NCI-H146 treated with DMSO at 0.1 percent for 48 hours (cell line): ENCODE data around the gene RBFOX2.
A peak's percentile ranks its signal among the peaks of the same experiment; 100 is the strongest.
"Not testable (repeated sequence)": the region's sequence is repeated elsewhere in the genome, so short reads cannot be mapped to it uniquely, and the experiment has no call there.

ENCODE experiments used
- DNase-seq: peaks from one replicate; lab custom pipeline; 2025; ENCODE audit not compliant: unreplicated experiment; lab: John Stamatoyannopoulos, UW

Gene RBFOX2

DNA sequence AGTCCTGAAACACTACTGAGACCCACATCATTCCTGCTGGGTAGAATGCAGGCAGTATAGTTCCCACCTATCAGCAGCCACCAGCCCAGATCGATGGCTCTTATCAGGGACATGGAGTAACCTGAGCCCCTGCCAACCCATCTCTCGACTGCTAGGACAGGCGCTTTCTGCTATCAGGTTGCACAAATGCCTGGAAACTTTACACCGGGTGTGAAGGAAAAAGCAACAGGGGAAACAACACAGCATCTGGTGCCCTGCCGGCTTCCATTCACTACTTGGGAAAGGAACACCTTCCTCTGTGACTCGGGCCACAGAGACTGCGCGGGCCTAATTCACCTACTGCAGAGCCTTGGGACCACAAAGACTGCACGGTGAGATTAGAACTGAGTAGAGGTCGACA lies 18.5 kb downstream of the RBFOX2 start:
- peak; percentile 84 for DNase-seq

DNA sequence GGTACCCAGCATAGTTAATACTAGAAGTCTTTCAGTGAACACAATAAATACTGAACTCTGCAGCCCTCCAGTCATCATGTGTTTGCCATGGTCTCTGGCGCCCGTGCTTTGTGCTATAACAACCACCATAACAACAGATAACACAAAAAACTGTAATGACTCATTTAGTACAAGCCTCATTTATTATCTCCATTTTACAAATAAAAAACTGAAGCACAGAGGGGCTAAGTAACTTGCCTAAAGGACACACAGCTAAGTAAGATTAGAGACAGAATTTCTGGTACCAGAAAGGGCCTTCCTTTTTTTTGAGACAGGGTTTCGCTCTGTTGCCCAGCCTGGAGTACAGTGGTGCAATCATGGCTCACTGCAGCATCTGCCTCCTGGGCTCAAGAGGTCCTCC lies 19.5 kb downstream of the RBFOX2 start:
- DNase-seq = no peak

DNA sequence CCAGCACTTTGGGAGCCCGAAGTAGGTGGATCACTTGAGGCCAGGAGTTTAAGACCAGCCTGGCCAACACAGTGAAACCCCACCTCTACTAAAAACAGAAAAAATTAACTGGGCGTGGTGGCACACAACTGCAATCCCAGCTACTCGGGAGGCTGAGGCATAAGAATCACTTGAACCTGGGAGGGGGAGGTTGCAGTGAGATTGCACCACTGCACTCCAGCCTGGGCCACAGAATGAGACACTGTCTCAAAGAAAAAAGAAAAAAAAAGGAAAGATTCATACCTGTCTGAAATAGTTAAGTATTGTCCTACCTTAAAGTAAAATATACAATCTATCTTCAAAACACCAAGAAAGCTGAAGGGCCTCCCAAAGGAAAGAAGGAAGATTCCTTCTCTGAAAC lies 20.1 kb downstream of the RBFOX2 start:
- no peak for DNase-seq

DNA sequence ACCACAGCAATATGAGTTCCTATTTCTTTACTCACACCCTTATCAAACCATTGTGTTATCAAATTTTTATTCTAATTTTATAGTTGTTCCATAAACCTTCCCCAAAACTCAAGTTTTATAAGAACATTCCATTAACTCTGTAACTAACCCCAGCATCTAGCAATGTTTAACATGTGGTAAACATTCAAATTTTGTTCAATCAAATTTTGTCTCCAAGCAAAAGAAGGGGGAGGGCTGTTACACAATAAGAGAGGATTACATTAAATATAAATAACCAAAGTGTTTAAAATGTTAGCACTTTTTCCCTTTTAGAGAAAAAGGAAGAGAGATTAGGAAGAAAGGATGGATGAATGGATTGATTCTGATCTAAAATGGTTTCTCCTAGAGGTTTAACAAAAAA lies 20.5 kb downstream of the RBFOX2 start:
- DNase-seq = no peak

DNA sequence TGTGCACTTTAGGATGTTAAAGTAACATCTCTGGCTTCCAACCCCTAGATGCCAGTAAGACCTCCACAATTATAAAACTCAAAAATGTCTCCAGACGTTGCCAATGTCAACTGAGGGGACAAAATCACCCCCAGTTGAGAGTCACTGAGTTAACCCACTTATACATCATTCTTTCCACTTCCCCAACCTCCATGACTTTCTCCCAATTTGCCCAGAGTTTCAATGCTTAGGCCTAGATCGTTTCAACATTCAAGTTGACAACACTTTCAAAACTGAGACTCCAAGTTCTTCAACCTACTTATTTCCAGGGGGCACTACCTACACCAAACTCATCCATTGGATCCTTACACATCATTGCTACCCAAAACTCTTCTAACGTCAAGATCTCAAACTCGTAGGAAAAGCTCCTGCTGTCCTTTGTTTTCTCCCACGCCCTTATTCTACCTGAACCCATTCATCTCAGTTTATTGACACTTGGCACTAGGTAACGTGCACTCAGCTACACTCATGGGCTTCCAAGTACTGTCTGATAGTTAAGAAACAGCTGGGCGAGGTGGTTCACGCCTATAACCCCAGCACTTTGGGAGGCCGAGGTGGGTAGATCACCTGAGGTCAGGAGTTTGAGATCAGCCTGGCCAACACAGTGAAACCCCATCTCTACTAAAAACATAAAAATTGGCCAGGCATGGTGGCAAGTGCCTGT lies 24.5 kb downstream of the RBFOX2 start:
- no peak for DNase-seq

DNA sequence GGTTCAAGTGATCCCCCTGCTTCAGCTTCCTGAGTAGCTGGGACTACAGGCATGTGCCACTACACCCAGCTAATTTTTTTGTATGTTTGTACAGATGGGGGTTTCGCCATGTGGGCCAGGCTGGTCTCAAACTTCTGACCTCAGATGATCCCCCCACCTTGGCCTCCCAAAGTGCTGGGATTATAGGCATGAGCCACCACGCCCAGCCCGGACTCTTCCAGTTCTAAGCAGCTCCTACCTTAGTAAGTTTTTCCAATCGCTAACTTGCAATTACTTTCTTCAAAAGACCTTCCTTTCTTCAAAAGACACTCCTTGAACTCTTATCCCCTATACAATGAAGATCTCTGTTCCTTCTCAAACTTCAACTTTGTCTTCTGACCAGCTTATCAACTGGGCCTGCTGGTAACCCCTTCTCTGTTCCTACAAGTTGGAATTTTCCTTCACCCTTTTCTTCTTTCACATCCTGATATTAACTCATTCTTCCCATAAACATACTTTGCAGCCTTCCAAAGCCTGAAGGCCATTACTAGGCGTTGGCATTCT lies 25.8 kb downstream of the RBFOX2 start:
- DNase-seq = no peak

DNA sequence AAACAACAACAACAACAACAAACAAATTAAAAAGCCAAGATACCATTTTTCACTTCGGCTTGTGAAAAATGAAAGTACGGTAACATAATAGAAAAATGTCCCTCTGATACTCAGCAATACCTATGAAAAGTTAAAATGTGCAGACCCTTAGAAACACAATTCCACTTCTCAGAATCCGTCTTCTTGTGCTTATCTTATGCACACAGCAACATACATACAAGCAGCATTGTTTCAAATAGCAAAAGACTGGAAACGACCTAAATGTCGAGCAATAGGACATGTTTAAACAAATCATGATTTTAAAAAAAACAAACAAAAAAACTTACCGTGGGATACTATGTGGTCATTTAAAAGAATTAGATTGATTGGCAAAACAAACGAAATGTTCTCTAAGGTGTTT lies 26.5 kb downstream of the RBFOX2 start:
- DNase-seq = no peak

DNA sequence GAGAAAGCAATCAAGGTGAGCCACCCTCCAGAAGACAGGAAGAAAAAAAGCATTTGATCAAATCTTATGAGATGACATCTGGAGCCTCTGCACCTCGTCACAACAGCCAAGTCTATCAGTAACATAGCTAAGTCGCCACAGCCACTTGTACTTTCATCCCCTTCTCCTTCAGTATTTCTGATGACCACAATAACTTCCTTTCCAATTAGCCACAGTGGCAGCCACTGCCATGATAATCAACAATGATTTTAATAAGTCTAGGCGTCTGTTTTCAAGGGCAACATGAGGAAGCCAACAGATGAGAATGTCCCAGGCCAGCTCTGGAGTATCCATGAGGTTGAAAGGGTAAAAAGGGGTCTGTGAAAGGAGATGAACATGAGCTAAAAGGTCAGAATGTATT lies 29.9 kb downstream of the RBFOX2 start:
- no peak for DNase-seq

DNA sequence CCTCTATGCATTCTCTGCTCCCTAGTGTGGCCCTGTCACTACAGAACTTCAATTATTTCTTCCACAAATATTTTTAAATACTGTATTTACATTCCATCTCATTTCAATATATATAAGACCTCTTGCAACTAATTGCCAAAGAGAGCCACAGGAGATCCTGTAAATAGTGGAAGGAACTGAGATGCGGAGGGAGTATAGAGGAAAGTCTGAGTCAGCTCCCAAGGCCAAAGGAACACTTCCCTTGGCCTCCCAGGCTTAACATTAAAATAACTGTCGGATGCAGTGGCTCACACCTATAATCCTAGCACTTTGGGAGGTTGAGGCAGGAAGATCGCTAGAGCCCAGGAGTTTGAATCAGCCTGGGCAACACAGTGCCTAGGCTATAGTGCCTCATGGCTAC lies 31.2 kb downstream of the RBFOX2 start:
- no peak for DNase-seq

DNA sequence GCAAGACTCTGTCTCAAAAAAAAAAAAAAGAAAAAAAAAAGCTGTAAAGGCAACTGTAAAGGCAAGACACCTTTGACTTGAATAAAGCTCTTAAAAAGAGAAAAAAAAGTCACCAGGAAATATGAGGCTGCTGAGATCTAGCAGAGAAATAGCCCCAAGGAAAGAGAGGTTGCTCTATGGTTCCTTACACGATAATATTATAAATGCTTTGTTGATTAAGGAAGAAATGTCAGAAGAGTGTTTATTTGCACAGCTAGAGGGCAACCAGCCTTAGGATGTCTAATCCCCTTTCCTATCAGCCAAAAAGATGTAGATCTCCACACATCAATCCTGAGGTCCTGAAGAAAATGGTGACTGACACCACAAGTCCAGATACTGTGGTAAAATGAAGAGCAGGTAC lies 32.0 kb downstream of the RBFOX2 start:
- DNase-seq = no peak

DNA sequence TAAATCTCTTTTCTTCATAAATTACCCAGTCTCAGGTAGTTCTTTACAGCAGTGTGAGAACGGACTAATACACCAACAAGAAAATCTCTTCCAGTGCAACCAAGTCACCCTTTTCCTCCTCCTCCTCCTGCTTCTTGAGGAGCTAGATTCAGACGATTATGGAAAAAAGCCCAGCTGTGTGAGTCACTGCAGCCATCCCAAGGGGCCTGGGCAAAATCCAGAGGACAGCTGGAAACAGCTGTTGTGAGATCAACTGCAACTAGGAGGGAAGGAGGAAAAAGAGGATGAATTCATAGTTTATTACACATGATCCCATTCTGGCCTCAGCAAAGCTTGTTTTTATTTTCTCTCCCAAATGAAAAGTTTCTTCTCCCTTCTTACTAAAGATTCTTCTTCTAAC lies 32.9 kb downstream of the RBFOX2 start:
- DNase-seq = no peak

DNA sequence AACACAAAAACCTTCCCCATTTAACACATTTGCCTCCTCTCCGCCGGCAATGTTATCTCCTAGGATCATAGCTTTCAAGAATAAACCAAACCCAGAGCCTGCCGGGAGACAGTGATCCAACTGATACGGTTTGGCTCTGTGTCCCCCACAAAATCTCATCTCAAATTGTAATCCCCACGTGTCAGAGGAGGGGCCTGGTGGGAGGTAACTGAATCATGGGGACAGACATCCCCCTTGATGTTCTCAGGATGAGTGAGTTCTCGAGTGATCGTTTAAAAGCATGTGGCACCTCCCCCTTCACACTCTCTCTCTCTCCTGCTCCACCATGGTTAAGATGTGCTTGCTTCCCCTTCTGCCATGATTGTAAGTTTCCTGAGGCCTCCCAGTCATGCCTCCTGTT lies 33.3 kb downstream of the RBFOX2 start:
- DNase-seq = no peak

DNA sequence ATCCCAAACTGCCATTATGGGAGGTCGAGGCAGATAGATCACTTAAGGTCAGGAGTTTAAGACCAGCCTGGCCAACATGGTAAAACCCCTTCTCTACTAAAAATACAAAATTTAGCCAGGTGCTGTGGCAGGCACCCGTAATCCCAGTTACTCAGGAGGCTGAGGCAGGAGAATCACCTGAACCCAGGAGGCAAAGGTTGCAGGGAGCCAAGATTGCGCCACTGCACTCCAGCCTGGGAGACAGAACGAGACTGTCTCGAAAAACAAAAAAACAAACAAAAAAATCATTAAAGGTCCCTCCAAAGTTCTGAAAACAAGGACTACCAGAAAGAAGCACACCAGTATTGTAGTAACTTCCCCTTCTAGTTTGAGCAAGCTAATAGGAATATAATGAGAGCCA lies 34.9 kb downstream of the RBFOX2 start:
- not testable (repeated sequence) for DNase-seq

DNA sequence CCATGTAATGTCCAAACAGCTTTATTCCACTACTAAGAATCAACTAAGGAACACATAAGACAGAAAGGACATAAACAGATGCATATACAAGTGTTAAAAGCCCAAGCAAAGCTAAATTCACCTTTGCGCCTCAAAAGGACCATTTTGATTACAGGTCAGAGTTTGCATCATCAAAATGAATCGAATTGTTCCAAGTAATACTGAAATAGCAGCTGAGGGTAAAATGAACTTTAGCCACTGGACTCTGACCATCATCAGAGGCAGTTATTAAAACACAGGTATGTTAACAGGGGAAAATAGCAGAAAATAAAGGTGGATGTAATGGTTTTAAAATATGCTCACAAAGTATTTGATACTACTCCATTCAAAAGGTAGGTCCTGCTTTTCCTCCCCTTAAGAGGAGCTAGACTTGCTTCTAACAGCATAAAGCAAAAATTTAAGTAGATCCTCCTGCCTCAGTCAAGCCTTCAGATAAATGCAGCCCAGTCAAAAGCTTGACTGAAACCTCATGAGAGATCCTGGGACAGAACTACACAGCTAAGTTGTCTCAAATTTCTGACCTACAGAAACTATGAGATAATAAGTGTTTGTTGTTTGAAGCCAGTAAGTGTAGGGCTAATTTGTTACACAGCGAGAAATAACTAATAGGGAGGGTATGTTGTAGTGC lies 35.4 kb downstream of the RBFOX2 start:
- DNase-seq = no peak

DNA sequence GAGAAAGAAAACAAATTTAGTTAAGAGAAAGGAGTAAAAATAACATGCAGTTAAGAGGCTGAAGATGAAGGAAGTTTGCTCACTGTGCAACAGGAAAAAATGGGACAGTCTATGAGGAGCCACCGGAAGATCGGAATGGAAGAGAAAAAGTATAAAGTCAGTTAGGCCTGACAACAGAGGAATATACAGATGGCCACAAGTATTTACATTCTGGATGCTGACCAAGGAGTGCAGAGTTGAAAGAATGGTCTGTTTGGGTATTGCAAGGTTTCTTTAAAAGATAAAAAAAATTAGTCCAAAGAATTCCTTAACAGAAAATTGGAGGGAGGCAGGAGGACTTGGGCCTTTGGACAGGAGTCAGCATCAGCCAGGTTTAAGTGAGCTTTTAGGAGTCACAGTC lies 37.5 kb downstream of the RBFOX2 start:
- no peak for DNase-seq

DNA sequence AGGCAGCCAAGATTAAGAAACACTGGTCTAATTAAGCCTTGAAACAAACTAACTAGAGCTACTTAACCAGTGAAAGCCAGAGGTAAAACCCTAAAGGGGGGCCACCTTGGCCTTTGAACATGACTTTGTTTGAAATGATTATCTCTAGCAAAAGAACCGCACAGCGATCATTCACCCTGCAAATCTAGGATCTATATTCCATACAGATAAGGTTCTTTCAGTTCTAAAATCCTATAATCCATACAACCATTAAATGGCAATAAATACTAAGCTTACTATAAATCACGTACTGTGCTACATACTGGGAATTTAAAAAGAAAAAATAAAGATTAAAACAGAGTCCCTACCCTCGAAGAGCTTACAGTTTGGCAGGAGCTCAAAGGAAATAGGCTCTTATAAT lies 40.6 kb downstream of the RBFOX2 start:
- DNase-seq = no peak

DNA sequence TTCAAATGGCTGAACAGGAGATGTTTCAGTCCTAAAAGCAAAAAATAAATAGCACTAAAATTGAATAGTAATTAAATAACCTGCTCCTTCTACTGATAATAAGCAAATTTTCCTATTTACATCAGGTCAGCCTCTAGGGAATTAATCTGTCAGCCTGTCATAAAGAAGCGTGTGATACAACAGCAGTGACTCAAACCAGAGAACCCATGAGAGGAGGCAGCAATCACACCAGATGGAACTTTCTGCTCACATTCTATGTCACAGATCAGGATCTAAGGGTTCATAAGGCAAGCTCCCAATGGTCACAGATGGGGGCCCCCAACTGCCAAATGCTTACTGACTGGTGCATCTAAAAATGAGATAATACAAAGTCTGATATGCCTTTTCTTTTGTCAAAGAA lies 41.1 kb downstream of the RBFOX2 start:
- no peak for DNase-seq

DNA sequence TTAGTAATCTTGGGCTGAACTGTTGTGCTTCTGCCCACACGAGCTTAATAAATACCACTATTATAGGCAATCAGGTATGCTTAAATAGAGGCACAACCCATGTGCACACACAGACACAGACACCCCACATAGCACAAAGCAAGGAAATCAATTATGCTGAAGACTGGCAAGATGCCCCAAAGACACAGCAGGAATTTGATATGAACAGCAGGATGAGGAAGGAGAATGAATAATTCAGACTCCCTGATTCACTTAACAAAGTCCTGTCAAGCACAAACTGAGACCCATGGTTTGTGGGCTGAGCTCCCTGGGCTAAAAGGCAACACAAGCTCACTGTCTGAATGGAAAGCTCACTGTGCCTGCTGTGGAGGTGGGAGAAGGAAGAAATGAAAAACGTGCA lies 42.5 kb downstream of the RBFOX2 start:
- DNase-seq = no peak

DNA sequence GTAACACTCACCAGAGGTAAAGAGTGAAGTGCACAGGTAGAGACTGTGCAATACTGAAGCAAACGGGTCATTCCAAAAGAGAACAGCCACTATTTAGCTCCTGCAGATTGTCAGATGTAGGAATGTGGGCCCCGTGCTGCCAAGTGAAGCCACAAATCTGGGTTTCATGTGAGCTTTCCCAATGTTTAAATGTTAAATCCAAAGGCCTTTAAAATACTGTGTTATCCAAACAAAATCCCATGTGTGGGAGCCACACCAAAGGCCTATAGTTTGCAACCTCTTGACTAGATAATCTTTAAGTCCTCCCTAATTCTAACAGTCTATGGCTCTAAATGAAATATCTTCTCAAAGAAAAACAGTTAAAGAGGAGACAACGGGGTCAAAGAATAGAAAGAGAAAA lies 43.3 kb downstream of the RBFOX2 start:
- no peak for DNase-seq

DNA sequence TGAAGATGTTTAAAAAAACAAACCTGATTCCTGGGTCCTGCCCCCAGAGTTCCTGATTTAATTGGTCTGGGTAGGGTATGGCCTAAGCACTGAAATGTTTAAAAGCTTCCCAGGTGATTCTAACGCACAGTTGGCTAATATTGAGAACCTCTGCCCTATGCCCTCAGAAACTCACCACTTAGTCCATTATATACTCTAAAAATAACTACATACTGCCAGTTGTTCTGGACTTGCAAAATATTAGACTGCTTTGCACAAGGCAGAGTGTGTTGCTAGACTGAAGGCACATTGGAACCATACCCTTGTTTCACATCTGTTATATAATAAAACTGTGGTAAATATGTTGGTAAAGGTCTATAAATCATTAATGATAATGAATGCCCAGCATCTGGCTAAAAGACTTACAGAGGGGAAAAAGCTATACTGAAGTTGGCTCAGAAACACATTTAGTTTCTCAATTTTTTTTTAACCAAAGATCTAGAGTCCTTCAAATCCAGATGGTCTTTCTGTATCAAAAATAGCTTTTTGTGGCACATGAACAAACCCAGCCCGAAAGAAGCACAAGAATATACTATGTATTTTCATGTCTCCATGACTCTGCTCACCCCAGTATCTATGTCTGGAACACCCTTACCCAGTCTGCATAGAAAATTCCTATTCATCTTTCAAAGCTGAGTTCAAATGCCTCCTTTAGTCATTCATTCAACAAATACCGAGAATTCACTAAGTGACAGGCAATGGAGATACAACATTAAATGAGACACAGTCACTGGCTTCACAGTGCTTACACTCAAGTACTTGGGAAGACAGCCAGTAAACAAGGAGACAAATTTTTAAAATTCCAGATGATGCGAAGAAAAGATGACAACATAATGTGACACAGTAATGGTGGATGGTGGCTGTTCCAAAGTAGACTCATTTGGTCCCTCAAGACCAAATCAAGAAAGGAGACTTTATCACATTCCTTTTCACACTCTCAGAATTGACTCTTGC lies 44.1 kb downstream of the RBFOX2 start:
- DNase-seq = no peak

DNA sequence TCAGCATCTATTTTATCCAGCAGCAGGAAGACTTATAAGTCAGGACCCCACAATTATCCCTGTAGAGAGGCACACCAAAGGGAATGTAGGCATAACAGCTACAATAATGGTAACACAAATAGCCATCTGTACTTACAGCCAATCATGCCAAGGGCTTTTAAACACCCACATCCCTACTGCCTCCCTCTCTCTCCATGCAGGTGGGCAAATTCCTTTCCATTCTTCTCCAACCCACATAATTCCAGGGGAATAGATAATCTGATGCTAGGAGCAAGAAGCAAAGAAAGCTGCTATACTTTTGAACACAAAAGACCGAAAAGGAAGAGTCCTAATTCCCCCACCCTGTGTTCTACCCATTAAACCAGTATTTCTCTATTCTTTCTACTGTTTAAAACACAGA lies 46.7 kb downstream of the RBFOX2 start:
- DNase-seq = no peak

DNA sequence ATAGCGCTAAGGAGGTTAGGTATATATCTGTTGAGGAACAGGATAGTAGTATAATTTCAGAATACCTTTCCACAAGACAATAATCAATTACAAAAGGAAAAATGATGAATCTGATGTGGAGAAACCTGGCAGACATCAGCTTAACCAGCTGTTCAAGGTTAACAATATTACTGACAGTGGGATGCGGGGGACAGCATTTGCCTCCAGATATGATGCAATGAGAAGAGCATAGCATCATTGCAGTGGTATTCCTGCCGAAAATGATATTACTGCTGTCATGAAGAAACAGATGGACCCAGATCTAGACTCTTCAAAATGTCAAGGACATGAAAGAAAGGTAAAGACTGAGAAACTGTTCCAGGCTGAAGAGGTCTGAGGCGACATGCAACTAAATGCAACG lies 49.7 kb downstream of the RBFOX2 start:
- DNase-seq = no peak
